ENCODE data around the gene KIF23.
"Not testable (repeated sequence)": the region's sequence is repeated elsewhere in the genome, so short reads cannot be mapped to it uniquely, and the experiment has no call there.

Gene KIF23

GRCh38 chr15:69436951-69437350 lies 22.8 kb downstream of the KIF23 start:
- in situ Hi-C loops (cut with MboI; ENCODE audit: low pct_unique_long_range_greater_than_20kb, low sequenced_read_pairs, unreplicated experiment): no loop called here
- TF ChIP-seq CTCF (IDR thresholded peaks at IDR 0.05; ENCODE audit: extremely low read depth, insufficient read depth, missing control alignments): no peak
- no peak for DNase-seq (ENCODE audit: low spot score)

GRCh38 chr15:69439623-69440022 lies 25.5 kb downstream of the KIF23 start:
- in situ Hi-C loops (cut with MboI; ENCODE audit: low pct_unique_long_range_greater_than_20kb, low sequenced_read_pairs, unreplicated experiment): no loop called here
- no peak for TF ChIP-seq CTCF (IDR thresholded peaks at IDR 0.05; ENCODE audit: extremely low read depth, insufficient read depth, missing control alignments)
- DNase-seq (ENCODE audit: low spot score): no peak

- in situ Hi-C loops (cut with MboI; ENCODE audit: low pct_unique_long_range_greater_than_20kb, low sequenced_read_pairs, unreplicated experiment): no loop called here
- TF ChIP-seq CTCF (IDR thresholded peaks at IDR 0.05; ENCODE audit: extremely low read depth, insufficient read depth, missing control alignments): no peak
- peak; percentile 39 for DNase-seq (ENCODE audit: low spot score)
These were observed 29.0 kb downstream of the KIF23 start for GRCh38 chr15:69443032-69443611.

- in situ Hi-C loops (cut with MboI; ENCODE audit: low pct_unique_long_range_greater_than_20kb, low sequenced_read_pairs, unreplicated experiment): no loop called here
- TF ChIP-seq CTCF (IDR thresholded peaks at IDR 0.05; ENCODE audit: extremely low read depth, insufficient read depth, missing control alignments): no peak
- no peak for DNase-seq (ENCODE audit: low spot score)
These were observed 30.5 kb downstream of the KIF23 start for GRCh38 chr15:69444686-69445085.

- TF ChIP-seq CTCF (IDR thresholded peaks at IDR 0.05; ENCODE audit: extremely low read depth, insufficient read depth, missing control alignments): no peak
- in situ Hi-C loops (cut with MboI; ENCODE audit: low pct_unique_long_range_greater_than_20kb, low sequenced_read_pairs, unreplicated experiment): no loop called here
- no peak for DNase-seq (ENCODE audit: low spot score)
These were observed 32.8 kb downstream of the KIF23 start for GRCh38 chr15:69446953-69447352.

- in situ Hi-C loops (cut with MboI; ENCODE audit: low pct_unique_long_range_greater_than_20kb, low sequenced_read_pairs, unreplicated experiment); DNase-seq (ENCODE audit: low spot score): not testable (repeated sequence)
These were observed 36.1 kb downstream of the KIF23 start for GRCh38 chr15:69450221-69450620.

- in situ Hi-C loops (cut with MboI; ENCODE audit: low pct_unique_long_range_greater_than_20kb, low sequenced_read_pairs, unreplicated experiment): no loop called here
- no peak for DNase-seq (ENCODE audit: low spot score)
- TF ChIP-seq CTCF (IDR thresholded peaks at IDR 0.05; ENCODE audit: extremely low read depth, insufficient read depth, missing control alignments): no peak
These were observed 37.0 kb downstream of the KIF23 start for GRCh38 chr15:69450968-69451695.
